Natural killer cell (primary cell): ENCODE data around the gene LRSAM1. TPM values are rescaled to one million over a fixed set of nuclear protein-coding genes. Genes with fewer than 3 reads are reported as not detected.

Source experiments
- ATAC-seq, 3 donors: fragments of 150-1000 bp in 2 of 3; fragments of 200-7000 bp in 1 of 3; cut with Tn5 transposase; 1 replicate in 1 of 3; 2 replicates in 2 of 3; pipeline ENCODE4 v1.10.0; 2021; ENCODE audit warnings: mild to moderate bottlenecking in 2 of 3, moderate library complexity in 2 of 3
- DNase-seq, 2 donors: peaks; one replicate each; pipeline versions ENCODE4 v3.0.0 to v3.0.0-alpha.2; 2013 to 2021; ENCODE audit warnings: mixed read lengths in 1 of 2
- H3K27ac ChIP-seq: one replicate; pipeline ENCODE4 v1.5.1; 2013; ENCODE audit warnings: mild to moderate bottlenecking, low read length
- H3K27me3 ChIP-seq: one replicate; pipeline ENCODE4 v1.6.1; 2013; ENCODE audit warnings: low read length; ENCODE audit not compliant: control insufficient read depth, insufficient read depth
- H3K36me3 ChIP-seq: one replicate; pipeline ENCODE4 v1.6.1; 2013; ENCODE audit warnings: low read length; ENCODE audit not compliant: control insufficient read depth, insufficient read depth
- H3K4me1 ChIP-seq: one replicate; pipeline ENCODE4 v1.6.1; 2013; ENCODE audit warnings: low read length; ENCODE audit not compliant: control insufficient read depth, insufficient read depth
- H3K4me3 ChIP-seq: one replicate; pipeline ENCODE4 v1.5.1; 2013; ENCODE audit warnings: low read length
- H3K9me3 ChIP-seq: one replicate; pipeline ENCODE4 v1.6.1; 2013; ENCODE audit warnings: low read length; ENCODE audit not compliant: control insufficient read depth, insufficient read depth
- H3K27ac Mint-ChIP-seq, 2 donors: one replicate each; pipeline ENCODE4 v1.8.0; 2022; ENCODE audit warnings: mild to moderate bottlenecking in 2 of 2, mixed read lengths in 2 of 2, moderate library complexity in 1 of 2
- H3K27me3 Mint-ChIP-seq, 2 donors: one replicate each; pipeline ENCODE4 v1.8.0; 2022; ENCODE audit warnings: low read depth in 2 of 2, mixed read lengths in 2 of 2
- H3K36me3 Mint-ChIP-seq: one replicate; pipeline ENCODE4 v1.8.0; 2022; ENCODE audit warnings: mixed read lengths
- H3K4me1 Mint-ChIP-seq, 2 donors: one replicate each; pipeline ENCODE4 v1.8.0; 2022; ENCODE audit warnings: mixed read lengths in 2 of 2
- H3K4me3 Mint-ChIP-seq: one replicate; pipeline ENCODE4 v1.8.0; 2022; ENCODE audit warnings: mild to moderate bottlenecking, moderate library complexity, mixed read lengths
- H3K9me3 Mint-ChIP-seq, 2 donors: one replicate each; pipeline ENCODE4 v1.8.0; 2022; ENCODE audit warnings: mixed read lengths in 2 of 2
- CTCF ChIP-seq: fragments of 200-600 bp; IDR thresholded peaks from one replicate; pipeline ENCODE4 v1.8.0; 2022; ENCODE audit warnings: antibody characterized with exemption
- WGBS: methylation state at CpG from one replicate; pipeline ENCODE4 v1.1.7; 2013; ENCODE audit warnings: missing lambda C conversion rate; ENCODE audit not compliant: insufficient coverage; 5-methylcytosine and 5-hydroxymethylcytosine counted together
- intact Hi-C: fragments of 100-400 bp; cut with micrococcal nuclease; formaldehyde crosslinking; loops from one replicate; pipeline ENCODE4 v1.14.2; 2022
- total RNA-seq, 4 donors: library from RNA; stranded (reverse); fragments of 120-200 nt in 1 of 4; gene quantifications; one replicate each; pipeline versions ENCODE4 v1.2.3 to v1.2.4, GENCODE V29; 2013 to 2022

LRSAM1 gene
- total RNA-seq, 3 donors from 2014 or later (not counting 1 experiment from before 2014, with no cell fraction given): 17.4 to 24.6 (median 20.7) TPM

- no peaks in the 10 kb centered on the region for H3K9me3 Mint-ChIP-seq
- no peak for ATAC-seq
- peaks cover 12% of the 10 kb centered on the region for H3K4me1 ChIP-seq
Observed at GRCh38 chr9:127548352-127548881, 97.1 kb downstream of the LRSAM1 start.

GRCh38 chr9:127549218-127549617 is 97.9 kb downstream of the LRSAM1 start:
- intact Hi-C loops: no loop called here
- no peaks in the 10 kb centered on the region for H3K9me3 ChIP-seq
- Mint-ChIP-seq H3K9me3 (no peaks in the 10 kb centered on the region), H3K4me3 (no peak overlapping the region), H3K27me3 (peaks cover 0 to 6% of the 10 kb centered on the region in 2 donors), H3K36me3 (no peaks in the 10 kb centered on the region), H3K27ac (no peak overlapping the region), H3K4me1 (peaks cover 0 to 17% of the 10 kb centered on the region in 2 donors)
- ATAC-seq (no peak), DNase-seq (no peak)
- no peak overlapping the region for H3K4me3 ChIP-seq
- WGBS: 97% methylated on average over 9 of the region's 10 CpGs
- peaks cover 12% of the 10 kb centered on the region for H3K4me1 ChIP-seq
- H3K27ac ChIP-seq: no peak overlapping the region
- H3K36me3 ChIP-seq: no peaks in the 10 kb centered on the region
- no peak for TF ChIP-seq CTCF
- H3K27me3 ChIP-seq: no peaks in the 10 kb centered on the region

More at GRCh38 chr9:127548352-127548881, 97.1 kb downstream of the LRSAM1 start:
- H3K27ac Mint-ChIP-seq: no peak overlapping the region
- no peaks in the 10 kb centered on the region for H3K36me3 Mint-ChIP-seq
- Histone ChIP-seq H3K4me3 (no peak overlapping the region), H3K36me3 (no peaks in the 10 kb centered on the region), H3K9me3 (no peaks in the 10 kb centered on the region), H3K27me3 (no peaks in the 10 kb centered on the region), H3K27ac (no peak overlapping the region)
- H3K4me1 Mint-ChIP-seq: peaks cover 0 to 17% of the 10 kb centered on the region in 2 donors
- no peak for DNase-seq
- intact Hi-C loops: no loop called here
- WGBS: 90% methylated on average over 9 of the region's 10 CpGs
- no peak overlapping the region for H3K4me3 Mint-ChIP-seq
- H3K27me3 Mint-ChIP-seq: peaks cover 0 to 6% of the 10 kb centered on the region in 2 donors
- no peak for TF ChIP-seq CTCF

- H3K27me3 Mint-ChIP-seq: peaks cover 0 to 6% of the 10 kb centered on the region in 2 donors
- no peak for DNase-seq
- H3K36me3 Mint-ChIP-seq: no peaks in the 10 kb centered on the region
- no peak overlapping the region for H3K4me3 Mint-ChIP-seq
- H3K9me3 ChIP-seq: no peaks in the 10 kb centered on the region
- peaks cover 0 to 20% of the 10 kb centered on the region in 2 donors for H3K4me1 Mint-ChIP-seq
- no peak overlapping the region for H3K27ac Mint-ChIP-seq
- H3K4me3 ChIP-seq: no peak overlapping the region
- no peaks in the 10 kb centered on the region for H3K27me3 ChIP-seq
- no peak overlapping the region for H3K27ac ChIP-seq
- H3K4me1 ChIP-seq: peaks cover 12% of the 10 kb centered on the region
- H3K9me3 Mint-ChIP-seq: no peaks in the 10 kb centered on the region
- no peak for ATAC-seq
- TF ChIP-seq CTCF: no peak
- 81% methylated on average over 8 of the region's 8 CpGs for WGBS
- intact Hi-C loops: no loop called here
- no peaks in the 10 kb centered on the region for H3K36me3 ChIP-seq
Observed at GRCh38 chr9:127549751-127550150, 98.4 kb downstream of the LRSAM1 start.

GRCh38 chr9:127550282-127550681 is 99.0 kb downstream of the LRSAM1 start:
- TF ChIP-seq CTCF: no peak
- intact Hi-C loops: no loop called here
- 90% methylated on average over 1 of the region's 1 CpG for WGBS
- DNase-seq (no peak), ATAC-seq (no peak)
- no peak overlapping the region for H3K27ac ChIP-seq
- peaks cover 14% of the 10 kb centered on the region for H3K4me1 ChIP-seq
- no peak overlapping the region for H3K27ac Mint-ChIP-seq
- no peaks in the 10 kb centered on the region for H3K9me3 ChIP-seq
- H3K27me3 Mint-ChIP-seq: peaks cover 0 to 6% of the 10 kb centered on the region in 2 donors
- no peak overlapping the region for H3K4me3 ChIP-seq
- no peaks in the 10 kb centered on the region for H3K36me3 ChIP-seq
- H3K27me3 ChIP-seq: no peaks in the 10 kb centered on the region
- no peaks in the 10 kb centered on the region for H3K9me3 Mint-ChIP-seq
- H3K4me1 Mint-ChIP-seq: peaks cover 0 to 24% of the 10 kb centered on the region in 2 donors
- no peaks in the 10 kb centered on the region for H3K36me3 Mint-ChIP-seq
- no peak overlapping the region for H3K4me3 Mint-ChIP-seq
